Activated CD4-positive, CD25-positive, alpha-beta regulatory T cell (primary cell): ENCODE data around the gene GATAD2B.
A peak's percentile ranks its signal among the peaks of the same experiment; 100 is the strongest.
"Not testable (repeated sequence)": the region's sequence is repeated elsewhere in the genome, so short reads cannot be mapped to it uniquely, and the experiment has no call there.

Source experiments
- DNase-seq, 4 experiments: peaks; one replicate each; lab custom pipeline; 2025; lab: John Stamatoyannopoulos, UW

The GATAD2B gene

DNA sequence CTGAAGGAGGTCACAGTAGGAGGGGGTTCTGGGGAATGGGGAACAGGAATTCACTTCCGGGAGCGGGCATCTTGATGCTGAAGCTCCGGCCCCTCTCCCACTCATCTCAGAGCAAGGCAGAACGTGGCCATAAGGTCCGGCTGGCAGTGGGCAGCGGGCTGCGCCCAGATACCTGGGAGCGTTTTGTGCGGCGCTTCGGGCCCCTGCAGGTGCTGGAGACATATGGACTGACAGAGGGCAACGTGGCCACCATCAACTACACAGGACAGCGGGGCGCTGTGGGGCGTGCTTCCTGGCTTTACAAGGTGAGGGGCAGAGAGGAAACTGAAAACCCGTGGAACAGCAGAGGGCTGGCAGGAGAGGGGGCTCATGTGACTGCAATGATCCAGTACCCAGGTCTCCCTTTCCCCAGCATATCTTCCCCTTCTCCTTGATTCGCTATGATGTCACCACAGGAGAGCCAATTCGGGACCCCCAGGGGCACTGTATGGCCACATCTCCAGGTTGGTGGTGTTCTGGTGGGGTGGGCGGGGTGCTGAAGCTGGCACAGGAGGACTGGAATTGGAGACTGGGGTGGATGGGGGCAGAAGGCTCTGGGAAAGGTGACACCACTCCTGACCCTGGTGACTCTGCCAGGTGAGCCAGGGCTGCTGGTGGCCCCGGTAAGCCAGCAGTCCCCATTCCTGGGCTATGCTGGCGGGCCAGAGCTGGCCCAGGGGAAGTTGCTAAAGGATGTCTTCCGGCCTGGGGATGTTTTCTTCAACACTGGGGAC lies 144.5 kb downstream of the GATAD2B start:
- DNase-seq: no peak

DNA sequence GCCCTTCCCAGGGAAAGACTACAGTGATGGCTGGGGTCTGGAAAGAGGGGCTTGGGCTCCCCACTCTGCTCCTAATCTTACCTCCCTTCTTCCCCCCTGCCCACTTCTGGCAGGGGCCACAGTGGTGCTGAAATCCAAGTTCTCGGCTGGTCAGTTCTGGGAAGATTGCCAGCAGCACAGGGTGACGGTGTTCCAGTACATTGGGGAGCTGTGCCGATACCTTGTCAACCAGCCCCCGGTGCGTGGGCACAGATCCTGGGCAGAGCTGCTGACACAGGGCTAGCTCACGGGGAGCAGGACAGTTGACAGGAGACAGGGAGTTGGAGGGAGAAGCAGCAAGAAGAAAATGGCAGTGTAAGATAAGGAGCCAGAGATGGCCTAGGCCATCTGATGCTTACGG lies 145.1 kb downstream of the GATAD2B start:
- no peak for DNase-seq

DNA sequence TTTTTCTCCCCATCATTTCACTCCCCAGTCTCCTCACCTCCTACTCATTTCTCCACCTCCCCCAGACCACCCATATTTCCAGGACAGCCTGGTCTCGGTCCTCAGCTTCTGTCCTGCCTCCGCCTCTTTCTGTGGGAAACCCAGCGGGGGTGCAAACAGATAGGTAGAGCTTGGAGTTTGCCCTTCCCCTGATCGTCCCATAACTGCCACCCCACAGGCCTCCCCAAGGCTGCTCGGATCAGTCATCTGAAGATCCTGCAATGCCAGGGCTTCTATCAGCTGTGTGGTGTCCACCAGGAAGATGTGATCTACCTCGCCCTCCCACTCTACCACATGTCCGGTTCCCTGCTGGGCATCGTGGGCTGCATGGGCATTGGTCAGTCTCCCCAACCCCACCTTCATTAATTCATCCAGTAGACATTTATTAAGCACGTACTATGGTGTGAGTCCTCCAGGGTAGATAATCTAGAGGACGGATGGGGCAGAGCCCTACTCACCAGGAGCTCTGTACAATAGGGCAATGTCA lies 145.9 kb downstream of the GATAD2B start:
- no peak for DNase-seq

DNA sequence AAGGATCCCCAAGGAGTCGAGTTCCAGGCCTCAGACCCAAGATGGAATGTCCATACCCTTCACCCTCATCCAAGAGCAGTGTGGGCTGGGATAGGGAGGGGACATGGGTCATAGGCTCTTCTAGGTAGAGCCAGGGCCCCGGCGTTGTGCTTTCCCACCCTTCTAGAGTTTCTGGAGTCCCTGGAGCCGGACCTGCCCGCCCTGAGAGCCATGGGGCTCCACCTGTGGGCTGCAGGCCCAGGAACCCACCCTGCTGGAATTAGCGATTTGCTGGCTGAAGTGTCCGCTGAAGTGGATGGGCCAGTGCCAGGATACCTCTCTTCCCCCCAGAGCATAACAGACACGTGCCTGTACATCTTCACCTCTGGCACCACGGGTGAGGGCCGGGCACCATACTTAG lies 146.4 kb downstream of the GATAD2B start:
- no peak for DNase-seq

DNA sequence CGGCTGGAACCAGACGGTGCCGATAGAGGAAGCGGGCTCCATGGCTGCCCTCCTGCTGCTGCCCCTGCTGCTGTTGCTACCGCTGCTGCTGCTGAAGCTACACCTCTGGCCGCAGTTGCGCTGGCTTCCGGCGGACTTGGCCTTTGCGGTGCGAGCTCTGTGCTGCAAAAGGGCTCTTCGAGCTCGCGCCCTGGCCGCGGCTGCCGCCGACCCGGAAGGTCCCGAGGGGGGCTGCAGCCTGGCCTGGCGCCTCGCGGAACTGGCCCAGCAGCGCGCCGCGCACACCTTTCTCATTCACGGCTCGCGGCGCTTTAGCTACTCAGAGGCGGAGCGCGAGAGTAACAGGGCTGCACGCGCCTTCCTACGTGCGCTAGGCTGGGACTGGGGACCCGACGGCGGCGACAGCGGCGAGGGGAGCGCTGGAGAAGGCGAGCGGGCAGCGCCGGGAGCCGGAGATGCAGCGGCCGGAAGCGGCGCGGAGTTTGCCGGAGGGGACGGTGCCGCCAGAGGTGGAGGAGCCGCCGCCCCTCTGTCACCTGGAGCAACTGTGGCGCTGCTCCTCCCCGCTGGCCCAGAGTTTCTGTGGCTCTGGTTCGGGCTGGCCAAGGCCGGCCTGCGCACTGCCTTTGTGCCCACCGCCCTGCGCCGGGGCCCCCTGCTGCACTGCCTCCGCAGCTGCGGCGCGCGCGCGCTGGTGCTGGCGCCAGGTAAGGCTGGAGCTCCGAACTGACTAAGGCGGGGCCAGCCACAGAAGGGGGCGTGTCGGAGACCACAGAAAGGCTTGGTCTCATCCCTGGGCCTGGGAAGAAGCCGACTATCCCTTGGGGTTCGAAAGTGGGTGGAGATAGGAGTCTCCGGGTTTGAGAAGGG lies 147.1 kb downstream of the GATAD2B start:
- peak in 2 of 4 experiments; percentile 40 to 44 for DNase-seq

DNA sequence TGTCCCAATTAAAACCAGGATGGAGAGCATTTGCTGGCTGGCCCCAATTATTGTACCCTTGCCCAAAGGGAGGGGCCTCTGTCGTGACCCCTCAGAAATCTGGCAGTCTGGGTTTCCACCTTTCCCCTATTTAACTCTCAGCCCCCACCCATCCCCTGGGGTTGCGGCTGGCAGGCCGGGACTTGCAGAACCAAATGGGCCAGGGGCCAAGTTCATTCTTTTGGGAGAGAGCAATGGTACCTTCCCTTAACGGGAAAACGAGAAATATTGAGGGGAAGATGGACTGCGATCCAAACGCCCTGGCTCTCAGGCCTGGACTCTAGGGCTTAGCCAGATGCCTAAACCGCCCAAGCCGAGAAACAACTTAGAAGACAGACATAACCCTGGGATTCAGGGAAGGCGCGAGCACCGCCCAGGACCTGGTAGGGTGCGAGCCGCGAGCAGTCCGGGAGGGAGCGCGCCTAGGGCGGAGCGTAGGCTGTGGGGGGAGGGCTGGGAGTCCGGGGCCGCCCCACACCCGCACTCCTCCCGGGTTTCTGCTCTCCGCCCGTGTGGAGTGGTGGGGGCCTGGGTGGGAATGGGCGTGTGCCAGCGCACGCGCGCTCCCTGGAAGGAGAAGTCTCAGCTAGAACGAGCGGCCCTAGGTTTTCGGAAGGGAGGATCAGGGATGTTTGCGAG lies 147.9 kb downstream of the GATAD2B start, which contains the start of gene SLC27A3:
TSS of gene SLC27A3 (plus strand) at position 628 of the 678 bp plus-strand sequence. CDS start 91 bp downstream, outside the sequence.
- DNase-seq: no peak

DNA sequence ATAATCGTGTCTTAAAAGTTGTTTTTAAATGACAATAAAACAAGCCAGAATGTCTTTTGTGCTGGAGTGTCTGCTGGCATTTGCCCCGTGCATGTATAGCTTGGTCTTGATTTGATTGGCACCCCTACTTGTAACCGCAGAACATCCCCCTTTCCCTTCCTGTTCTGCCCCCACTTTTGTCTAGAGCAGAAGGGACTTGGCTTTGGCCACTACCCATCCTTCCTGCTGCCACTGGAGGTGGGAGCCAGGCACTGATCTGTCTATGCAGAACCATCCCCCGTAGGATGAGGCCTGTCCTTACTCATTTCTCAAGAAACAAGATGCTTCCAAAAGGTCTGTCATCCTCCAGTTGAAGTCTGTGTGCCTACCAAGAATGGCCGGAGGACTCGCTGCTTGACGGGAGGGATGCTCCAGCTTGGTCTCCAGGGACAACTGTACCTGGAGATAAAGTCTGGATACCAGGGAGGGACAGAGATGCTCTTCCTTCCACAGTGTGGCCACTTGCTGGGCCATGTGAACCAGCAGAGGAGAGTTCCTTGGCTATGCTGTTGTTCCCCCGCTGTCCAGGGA lies 148.7 kb downstream of the GATAD2B start:
- no peak for DNase-seq

DNA sequence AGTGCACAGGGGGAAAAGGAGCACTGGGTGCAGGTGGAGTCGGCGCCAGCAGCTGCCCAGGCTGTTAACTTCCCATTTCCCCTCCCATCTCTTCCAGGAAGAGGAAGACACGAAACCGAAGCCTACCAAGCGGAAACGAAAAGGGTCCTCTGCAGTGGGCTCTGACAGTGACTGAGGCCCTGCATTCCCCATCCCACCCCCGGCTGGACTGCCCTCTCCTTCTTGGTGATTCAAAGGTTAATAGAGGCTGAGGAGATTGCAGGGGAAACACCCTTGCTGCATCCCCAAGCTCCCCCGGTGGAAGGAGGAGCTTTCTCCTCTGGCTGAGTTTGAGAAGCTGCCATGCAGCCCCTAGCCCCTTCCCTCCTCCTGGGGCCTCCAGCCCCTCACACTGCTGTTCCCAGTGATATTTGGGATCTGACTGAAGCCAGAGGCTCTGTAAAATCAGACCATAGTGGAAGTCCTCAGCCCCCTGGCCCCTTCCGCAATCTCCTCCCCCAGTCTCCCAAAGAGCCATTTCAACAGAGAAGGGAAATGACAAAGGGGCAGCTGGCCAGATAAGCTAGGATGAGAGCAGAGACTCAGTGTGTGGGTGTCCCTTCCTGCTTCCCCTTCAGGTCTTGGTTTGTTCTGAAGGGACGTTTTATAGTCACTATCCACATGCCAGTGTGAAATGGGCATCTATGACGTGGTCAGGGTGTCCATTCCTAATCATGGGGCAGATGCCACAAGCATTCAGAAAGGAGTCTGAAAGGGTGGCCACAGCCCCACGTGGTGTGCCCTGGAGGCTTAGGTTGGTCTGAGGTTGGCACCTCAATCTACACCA lies 149.5 kb downstream of the GATAD2B start:
- no peak for DNase-seq

DNA sequence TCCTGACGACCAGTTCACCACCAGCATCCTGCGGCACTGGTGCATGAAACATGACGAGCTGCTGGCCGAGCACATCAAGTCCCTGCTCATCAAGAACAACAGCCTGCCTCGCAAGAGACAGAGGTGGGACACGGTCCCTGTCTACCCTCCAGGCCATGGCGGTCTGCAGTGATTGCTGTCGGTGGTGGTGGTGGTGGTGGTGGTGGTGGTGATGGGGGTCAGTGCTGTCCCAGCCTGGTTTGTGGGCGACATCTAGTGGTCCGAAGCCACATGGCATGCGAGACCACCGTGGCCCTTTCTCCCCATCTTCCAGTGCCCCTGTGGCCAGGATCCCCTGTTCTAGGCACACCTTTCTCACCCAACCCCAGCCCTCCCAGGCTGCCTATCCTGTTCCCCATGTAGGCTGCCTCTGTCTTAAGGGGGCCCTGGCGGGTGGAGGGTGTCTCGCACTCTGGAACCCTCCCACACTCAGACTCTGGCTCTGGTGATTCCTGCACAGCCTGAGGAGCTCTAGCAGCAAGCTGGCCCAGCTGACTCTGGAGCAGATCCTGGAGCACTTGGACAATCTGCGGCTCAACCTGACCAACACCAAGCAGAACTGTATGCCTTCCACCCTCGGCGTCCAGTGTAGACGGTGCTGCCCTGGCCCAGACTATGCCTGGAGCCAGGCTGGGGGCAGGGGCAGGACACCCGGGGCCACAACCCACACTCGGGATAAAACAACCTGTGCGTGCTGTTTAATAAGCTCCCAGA lies 150.8 kb downstream of the GATAD2B start:
- no peak for DNase-seq

DNA sequence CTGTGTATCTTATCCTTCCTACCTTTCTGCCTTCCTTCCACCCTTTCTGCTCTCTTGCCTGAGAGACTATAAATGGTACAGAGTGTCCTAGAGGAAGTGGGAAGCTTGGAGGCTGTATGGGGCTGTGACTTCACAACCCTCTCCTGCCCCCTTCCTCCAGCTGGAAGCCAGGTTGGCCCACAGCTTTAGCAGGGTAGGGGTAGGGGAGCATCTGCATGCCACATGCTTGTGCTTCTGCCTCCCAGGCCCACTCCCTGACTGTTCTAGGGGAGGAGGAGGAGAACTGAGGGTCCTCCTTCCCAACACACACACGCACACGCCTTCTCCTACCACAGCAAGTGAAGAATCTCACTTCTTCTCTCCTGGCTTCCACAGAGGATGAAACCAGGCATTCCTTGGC lies 151.5 kb downstream of the GATAD2B start:
- DNase-seq: no peak

DNA sequence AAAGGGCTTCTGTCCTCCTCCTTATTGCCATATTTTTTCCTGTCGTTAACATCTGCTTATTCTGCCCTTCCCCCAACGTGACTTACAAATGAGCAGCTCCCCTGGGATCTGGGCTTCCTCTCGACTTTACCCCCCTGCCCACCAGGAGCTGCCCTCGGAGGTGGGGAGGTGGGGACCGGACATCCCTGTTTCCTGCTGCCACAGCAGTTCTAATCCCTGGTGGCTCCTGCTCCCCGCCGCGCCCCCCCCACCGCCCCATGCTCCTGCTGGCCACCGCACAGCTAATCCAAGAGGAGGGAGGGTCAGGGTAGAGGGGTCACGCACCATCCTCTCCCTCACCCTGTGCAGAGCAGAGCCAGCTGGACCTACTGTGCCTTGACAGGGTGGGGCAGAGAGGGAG lies 152.0 kb downstream of the GATAD2B start:
- DNase-seq: no peak

DNA sequence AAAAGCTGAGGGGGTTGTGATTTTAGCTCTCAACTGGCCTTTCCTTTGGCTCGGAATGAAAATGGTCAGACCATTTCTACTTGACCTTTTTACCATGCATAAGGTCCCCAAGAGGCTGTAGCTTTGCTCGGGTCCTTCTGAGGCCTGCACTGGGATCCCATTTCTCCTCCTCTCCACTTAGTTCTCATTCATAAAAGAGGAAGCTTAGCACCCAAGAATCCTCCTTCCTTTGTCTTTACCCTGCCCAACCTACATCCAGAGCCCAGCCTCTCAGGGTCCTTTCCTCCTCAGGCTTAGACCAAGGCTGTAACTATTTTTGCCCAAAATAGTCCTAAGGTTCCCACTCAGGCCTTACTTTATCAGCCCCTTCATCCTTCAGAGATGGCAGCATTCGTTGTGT lies 153.6 kb downstream of the GATAD2B start:
- DNase-seq: no peak

DNA sequence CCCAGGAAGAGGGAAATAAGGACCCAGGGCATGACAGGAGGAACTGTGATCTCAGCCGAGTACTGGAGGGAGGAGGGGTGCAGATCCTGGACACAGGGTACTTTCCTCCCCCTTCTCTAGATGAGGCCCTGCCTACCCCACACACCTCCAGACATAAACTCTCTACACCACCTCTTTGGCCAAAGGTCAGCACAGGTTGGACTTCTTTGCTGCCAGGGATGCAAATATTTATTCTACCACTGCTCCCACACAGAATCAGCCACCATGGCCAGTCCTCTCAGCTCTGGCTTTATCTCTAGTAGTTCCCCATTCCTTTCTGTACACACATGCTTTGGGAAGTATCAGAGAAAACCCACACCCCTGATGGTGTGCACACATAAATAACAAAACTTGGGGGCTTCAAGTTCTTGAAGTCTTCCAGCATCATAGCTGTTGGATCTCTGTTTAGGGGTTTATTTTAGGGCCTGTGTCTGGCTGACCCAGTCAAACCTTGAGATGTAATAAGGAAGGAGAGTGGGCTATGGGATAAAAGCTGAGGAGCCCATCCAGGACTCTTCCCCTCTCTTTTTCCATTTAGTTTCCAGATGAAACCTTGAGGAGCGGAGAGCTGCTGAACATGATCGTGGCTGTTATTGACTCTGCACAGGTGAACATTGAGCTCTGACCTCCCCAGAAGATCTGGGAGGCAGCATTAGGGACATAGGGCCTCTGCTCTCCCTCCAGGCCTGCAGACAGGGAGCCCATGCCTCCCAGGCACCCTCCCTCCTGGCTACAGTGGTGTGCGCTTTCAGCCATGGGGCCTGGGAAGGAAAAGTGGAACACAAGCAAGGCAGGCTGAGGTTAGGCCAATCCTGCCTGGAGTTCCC lies 154.2 kb downstream of the GATAD2B start:
- DNase-seq: no peak

DNA sequence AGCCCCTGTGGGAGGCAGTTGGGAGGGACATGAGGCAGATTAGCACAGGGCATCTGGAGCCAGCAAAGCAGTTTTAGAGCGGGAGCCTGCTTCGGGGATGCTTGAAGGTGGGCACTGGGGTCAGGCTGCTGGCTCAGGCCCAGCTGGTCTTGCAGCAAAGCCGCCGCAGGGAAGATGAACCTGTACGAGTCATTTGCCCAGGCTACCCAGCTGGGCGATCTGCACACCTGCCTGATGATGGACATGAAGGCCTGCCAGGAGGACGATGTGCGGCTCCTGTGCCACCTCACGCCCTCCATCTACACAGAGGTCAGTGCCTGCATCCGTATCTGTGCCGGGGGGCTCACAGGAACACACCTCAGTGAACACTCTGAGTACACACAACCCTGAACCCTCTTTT lies 155.3 kb downstream of the GATAD2B start:
- no peak for DNase-seq

DNA sequence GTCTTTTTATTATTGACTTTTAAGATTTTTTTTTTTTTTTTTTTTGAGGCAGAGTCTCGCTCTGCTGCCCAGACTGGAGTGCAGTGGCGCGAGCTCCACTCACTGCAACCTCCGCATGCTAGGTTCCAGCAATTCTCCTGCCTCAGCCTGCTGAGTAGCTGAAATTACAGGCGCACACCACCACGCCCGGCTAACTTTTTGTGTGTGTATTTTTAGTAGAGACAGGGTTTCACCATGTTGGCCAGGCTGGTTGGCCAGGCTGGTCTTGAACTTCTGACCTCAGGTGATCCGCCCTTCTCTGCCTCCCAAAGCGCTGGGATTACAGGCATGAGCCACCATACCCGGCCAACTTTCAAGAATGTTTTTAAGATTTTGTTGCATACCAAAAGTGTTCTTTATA lies 156.1 kb downstream of the GATAD2B start:
- not testable (repeated sequence) for DNase-seq

DNA sequence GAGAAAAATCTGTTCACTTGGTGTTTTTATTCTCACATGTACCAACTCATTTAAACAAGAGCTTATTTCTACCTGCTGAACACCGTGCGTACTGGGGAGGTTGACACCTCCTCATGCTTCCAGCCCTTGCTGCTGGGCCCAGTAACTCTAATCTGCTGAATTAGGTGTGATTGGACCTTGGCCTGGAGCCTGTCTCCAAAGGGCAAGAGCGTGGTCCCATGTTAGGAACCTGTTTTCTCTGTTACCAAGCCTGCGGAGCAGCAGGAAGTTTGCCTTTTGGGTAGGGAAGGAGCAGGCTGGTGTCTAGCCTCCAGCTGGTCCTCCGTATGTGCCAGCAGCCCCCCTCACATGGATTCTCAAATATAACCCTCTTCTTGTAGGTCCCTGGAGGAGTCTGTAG lies 158.5 kb downstream of the GATAD2B start:
- no peak for DNase-seq

DNA sequence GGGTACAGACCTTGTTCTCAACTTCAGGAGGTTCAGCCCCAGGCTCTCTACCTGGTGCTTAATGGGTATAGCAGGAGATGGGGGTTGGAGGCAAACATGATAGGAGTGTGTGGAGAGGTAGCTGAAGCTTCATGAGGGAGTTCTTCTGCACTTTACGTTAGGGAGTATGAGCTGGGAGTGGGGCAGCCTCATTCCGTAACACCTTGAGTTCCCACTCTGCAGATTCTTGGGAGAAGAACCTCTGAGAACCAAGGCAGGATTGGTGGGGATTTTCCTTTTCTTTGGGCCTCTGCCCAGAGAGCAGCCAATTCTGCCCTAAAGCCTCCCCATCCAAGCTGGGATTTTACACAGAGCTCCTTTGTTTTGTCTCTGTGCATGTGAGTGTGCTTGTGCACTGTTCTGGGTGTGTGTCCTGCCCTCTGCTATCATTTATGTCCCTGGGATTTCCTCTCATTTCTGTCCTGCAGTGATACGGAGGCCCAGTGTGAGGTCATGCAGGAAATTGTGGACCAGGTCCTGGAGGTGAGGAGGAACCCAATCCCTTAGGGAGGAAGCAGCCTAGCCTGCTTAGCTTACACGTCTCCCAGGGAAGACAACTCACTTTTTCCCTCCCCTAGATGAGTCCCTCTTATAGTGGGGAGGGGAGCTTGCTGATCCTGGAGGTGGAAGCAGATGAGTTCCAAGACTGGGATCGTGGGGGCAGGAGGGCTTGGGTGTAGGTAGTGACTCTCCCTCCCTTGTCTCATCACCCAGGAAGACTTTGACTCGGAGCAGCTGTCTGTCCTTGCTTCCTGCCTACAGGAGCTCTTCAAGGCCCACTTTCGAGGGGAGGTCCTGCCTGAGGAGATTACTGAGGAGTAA lies 159.2 kb downstream of the GATAD2B start:
- DNase-seq: no peak

DNA sequence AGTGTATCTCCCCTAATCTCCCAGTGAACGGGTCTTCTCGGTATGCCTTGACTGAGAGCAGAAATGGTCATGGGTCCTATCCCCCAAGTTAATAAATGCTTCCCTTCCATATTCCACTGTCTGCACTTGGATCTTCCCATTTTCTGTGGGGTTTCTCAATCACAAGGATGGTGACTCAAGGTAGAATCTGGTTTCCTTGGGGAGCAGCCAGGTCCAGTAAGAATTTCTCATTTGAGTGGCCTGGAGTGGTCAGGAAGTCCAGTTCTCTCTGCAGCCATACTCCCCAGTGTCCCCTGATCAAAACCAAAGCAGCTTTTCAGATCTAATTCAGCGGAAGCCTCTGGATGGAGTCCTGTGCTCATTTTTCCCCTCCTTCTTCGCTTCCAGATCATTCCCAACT lies 162.3 kb downstream of the GATAD2B start:
- DNase-seq: no peak
